Midbrain (tissue), 1 donor: Measurements from ENCODE around the gene SEZ6.

Source experiments
- DNase-seq: peaks from one replicate; lab custom pipeline; 2025; lab: John Stamatoyannopoulos, UW

SEZ6 gene

GRCh38 chr17:29000973-29001372, 4.9 kb downstream of the SEZ6 start:
- no peak for DNase-seq

- DNase-seq, result no peak
These were observed 6.6 kb downstream of the SEZ6 start for GRCh38 chr17:28999206-28999605.

- DNase-seq, result no peak
These were observed 8.0 kb downstream of the SEZ6 start for GRCh38 chr17:28997806-28998205.

DNA sequence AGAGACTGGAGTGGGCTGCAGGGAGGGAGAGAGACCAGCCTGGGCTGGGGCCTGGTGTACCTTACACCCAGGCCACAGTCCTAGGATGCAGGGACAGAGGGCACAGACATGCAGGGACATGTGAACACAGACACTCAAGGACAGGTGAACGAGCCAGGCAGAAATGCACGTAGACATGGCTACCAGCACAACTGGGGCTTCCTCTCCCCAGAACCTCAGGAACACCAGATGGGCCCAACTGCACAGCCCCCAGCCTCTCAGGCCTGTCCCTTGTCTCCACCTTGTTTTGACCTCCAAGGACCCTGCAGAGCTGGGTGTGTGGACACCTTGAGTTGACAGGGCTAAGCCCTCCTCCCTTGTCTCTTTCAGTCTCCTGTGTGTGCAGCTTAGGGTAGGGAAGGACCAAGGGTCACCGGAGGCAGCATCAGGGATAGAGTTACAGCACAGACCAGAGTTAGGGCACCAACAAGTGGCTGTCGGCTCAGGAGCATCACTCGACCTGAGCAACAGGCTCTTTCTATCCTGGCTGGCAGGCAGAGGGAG, 9.2 kb downstream of the SEZ6 start:
- DNase-seq, result no peak

GRCh38 chr17:28993645-28994426, 12.0 kb downstream of the SEZ6 start:
- no peak for DNase-seq

- no peak for DNase-seq
These were observed 12.9 kb downstream of the SEZ6 start for GRCh38 chr17:28992625-28993600.

DNA sequence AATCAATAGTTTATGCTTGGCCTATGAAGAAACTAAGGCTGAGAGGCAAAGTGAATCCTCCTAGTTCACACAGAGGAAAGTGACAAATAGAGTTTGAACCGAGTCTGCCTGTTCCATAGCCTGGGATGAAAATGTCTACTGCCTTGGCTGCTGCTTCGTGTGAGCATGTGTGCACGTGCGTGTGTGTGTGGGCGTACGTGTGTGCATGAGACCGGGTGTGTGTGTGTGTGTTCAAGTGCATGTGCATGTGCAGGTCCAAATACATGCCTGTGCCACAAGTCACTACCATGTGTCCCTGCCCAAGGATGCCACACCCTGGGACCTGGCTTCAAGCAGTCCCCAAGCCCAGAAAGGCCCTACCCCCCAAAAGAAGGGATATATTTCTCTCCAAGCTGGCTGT, 13.6 kb downstream of the SEZ6 start:
- no peak for DNase-seq

GRCh38 chr17:28991779-28992178, 14.1 kb downstream of the SEZ6 start:
- DNase-seq, result no peak

- DNase-seq, result no peak
These were observed 16.8 kb downstream of the SEZ6 start for GRCh38 chr17:28989028-28989427.

DNA sequence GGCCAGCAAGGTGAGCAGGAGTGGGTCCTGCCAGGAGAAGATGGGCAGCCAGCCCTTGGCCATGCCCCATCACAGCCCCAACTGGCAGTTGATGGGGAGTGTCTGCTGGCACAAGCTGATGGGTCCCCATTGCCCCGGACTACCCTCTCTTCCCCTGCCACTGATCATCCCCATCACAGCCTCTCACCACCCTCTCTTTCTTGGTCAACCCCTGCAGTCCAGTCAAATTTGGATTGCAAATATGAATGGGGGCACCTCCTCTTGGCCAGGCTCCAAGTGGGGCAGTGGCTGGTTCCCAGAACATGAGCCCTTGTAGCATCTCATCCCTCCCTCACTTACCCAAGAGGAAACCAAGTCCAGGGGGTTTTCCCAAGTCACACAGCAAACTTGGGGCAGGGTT, 17.4 kb downstream of the SEZ6 start:
- no peak for DNase-seq

GRCh38 chr17:28986714-28987655, 18.8 kb downstream of the SEZ6 start:
- DNase-seq, result no peak

DNA sequence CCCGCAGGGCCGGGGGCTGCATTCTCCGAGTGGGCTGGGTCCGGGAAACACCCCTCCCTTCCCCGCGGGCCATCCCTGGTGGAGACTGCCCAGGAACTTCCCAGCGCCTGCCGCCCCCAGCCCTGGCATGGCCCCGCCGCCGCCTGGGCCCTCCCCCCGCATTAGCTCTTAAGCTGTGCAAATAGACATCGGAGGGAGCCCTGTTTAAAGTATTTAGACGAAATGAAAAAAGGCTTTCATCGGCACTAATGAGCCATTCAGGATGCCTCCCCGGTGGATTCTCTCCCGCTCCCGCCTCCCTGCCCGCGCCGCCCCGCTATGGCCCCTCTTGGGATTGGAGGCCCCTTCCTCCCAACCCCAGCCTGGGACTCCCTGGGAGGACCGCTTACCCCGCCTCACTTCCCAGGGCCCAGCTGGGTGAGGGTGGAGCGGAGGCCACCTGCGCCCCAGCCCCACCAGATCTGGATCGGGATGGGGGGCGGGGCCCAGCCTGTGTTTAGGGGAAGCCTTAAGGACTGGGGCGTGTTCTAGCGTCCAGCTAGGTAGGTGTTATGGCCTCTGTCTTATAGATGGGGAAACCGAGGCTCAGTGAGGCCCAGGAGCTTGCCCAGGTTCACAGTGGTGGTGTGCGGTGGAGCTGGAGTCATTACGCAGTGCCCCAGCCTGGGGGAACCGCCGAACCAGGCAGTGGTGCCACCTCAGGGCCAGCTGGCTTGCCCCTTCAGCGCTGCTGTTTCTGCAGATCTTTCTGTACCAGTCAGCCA, 19.7 kb downstream of the SEZ6 start:
- DNase-seq, result no peak

- DNase-seq, result no peak
These were observed 22.3 kb downstream of the SEZ6 start for GRCh38 chr17:28983286-28984230.

DNA sequence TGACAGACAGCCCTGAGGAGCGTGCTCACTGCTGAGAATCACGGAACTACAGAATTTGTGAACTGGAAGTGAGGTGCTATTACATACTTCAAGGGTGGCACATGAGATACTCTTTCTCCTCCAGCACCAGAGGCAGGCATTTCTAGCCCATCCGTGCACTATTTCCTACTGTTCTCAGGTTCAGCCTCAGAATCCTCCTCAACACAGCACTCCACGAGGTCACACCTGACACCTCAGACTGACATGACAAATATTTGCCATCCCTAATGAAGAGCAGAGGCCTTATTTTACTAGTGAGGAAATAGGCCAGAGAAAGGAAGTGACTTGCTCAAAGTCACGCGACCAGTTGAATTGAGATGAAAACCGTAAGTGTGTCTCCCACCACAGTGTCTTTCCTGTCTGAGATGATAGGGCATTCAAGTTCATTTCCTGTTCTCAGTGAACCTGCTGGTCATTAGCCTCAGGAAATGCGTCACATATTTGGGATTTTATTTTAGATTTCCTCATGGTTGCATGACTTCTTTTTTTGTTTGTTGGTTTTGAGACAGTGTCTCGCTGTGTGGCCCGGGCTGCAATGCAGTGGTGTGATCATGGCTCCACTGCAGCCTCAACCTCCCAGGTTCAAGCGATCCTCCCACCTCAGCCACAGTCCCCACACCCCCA, 23.6 kb downstream of the SEZ6 start:
- DNase-seq, result no peak

GRCh38 chr17:28978356-28978964, 27.4 kb downstream of the SEZ6 start:
- no peak for DNase-seq

- DNase-seq, result no peak
These were observed 28.0 kb downstream of the SEZ6 start for GRCh38 chr17:28977659-28978355.

DNA sequence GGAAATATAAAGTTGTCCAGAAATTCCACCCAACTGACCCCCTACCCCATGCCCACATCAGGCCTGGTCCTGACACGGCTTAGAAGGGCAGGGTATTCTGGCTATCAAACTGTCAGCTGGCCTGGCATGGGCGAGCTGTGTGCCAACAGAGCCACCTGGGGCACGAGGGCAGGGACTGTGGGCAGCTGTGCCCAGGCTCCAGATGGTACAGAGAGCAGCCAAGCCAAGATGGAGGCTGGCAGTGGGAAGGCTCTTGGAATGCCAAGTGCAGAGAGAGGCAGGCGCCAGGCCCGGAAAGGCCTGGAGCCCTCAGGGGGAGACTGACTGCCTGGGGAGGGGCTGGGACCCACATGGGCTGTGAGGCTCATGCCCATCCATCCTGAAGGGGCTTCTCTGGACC, 30.2 kb downstream of the SEZ6 start:
- peak; percentile 7 for DNase-seq

- no peak for DNase-seq
These were observed 30.8 kb downstream of the SEZ6 start for GRCh38 chr17:28975031-28975430.
